Activated CD8-positive, alpha-beta memory T cell treated with anti-CD3 and anti-CD28 coated beads, Interleukin-2, amount 50 U/mL, for 48 hours (primary cell): Measurements from ENCODE around the gene NUTF2.
"Not testable (repeated sequence)": the region's sequence is repeated elsewhere in the genome, so short reads cannot be mapped to it uniquely, and the experiment has no call there.

Experiments used
- DNase-seq: peaks from one replicate; pipeline ENCODE4 v3.0.0-alpha.2; 2020

The NUTF2 gene

DNA sequence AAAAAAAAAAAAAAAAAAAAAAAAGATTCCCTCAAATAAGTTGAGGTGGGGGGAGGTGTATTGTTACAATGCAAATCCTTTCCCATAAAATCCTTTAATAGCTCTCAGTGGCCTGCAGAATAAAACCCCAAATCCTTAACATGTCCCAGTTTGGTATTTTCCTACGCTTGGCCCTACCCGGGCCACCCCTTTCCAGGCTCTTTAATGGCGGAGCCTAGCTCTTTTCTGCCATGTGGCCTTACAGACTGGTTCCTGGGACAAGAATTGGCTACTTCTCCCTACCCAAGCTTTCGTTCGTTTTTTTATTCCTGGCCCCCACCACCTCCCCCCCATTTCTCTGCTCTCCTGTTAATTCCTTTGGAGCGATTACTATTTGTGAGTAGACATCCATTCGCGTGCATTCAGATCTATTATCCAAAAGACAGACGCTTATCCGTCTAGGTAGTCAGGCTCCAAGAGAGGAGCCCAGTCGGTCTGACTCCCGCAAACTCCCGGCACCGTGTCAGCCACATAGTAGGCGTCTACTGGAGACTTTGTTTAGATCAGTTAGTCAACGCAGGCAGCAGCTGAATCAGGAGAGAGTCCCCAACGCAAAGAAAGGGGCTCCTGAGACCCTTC is 5.4 kb upstream of the NUTF2 start:
- no peak for DNase-seq

DNA sequence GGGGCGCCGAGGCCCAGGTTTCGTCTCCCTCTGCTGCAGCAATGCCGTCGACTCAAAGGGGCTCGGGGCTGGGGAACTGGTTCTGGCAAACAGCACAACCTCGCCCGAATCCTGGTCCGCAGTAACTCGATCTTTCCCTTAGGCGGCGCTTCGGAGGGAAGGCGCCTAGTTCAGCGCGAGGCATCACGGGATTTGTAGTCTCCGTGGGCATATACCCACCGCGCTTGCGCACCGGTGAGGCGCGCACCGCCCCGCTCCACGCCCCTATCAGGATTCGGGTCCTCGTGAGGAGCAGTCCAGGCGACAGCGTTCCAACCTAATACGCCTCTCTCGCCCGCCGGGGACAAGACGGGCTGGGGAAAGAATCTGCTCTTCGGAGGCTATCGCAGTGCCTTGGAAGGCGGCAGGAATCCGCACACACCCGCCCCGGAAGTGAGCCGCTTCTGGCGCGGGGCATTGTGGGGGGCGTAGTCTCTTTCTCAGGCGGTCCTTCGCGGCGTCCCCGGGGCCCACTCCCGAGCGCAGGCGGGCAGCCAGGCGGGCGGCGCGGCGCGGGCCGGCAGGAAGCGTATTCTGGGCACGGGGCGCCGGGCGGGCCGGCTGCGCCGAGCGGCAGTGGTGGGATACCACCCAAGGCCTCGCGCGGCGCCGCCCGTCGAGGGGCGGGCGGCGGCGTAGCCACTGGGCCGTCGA is 4.8 kb upstream of the NUTF2 start, which contains the start of gene THAP11:
TSS of gene THAP11 (plus strand) at position 505 of the 693 bp plus-strand sequence. CDS start 235 bp downstream, outside the sequence.
- DNase-seq, result peak; percentile 95

DNA sequence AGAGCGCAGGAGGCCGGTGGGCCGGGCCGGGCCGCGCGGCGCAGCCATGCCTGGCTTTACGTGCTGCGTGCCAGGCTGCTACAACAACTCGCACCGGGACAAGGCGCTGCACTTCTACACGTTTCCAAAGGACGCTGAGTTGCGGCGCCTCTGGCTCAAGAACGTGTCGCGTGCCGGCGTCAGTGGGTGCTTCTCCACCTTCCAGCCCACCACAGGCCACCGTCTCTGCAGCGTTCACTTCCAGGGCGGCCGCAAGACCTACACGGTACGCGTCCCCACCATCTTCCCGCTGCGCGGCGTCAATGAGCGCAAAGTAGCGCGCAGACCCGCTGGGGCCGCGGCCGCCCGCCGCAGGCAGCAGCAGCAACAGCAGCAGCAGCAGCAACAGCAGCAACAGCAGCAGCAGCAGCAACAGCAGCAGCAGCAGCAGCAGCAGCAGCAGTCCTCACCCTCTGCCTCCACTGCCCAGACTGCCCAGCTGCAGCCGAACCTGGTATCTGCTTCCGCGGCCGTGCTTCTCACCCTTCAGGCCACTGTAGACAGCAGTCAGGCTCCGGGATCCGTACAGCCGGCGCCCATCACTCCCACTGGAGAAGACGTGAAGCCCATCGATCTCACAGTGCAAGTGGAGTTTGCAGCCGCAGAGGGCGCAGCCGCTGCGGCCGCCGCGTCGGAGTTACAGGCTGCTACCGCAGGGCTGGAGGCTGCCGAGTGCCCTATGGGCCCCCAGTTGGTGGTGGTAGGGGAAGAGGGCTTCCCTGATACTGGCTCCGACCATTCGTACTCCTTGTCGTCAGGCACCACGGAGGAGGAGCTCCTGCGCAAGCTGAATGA is 4.0 kb upstream of the NUTF2 start:
- peak; percentile 82 for DNase-seq

DNA sequence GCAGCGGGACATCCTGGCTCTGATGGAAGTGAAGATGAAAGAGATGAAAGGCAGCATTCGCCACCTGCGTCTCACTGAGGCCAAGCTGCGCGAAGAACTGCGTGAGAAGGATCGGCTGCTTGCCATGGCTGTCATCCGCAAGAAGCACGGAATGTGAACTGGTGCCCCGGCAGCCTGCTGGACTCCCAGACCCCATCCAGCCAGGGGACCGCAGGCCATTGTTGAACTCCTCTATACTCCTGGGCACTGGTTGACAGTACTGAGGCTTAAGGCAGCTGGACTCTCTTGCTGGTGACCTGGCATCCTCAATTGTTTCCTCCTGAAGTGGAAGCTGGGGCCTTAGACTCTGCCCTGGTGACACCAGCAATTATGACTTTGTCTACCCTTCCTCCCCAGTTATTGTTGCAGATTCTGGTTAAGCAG is 3.4 kb upstream of the NUTF2 start:
- no peak for DNase-seq

DNA sequence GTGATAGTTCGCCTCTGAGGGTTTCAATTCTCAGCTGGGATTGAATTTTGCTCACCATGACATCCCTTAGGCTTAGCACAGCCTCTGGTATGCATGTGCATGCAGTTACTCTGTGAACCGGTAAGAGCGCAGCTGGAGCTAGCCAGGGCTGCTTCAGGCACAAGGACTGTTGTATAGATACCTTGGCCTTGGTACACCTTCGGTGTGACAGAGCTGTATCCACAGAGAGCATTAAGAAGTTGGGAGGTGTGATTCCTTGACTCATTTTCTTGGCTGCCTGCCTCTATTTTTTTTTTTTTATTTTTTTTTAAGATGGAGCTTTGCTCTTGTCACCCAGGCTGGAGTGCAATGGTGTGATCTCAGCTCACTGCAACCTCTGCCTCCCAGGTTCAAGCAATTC is 2.2 kb upstream of the NUTF2 start:
- no peak for DNase-seq

DNA sequence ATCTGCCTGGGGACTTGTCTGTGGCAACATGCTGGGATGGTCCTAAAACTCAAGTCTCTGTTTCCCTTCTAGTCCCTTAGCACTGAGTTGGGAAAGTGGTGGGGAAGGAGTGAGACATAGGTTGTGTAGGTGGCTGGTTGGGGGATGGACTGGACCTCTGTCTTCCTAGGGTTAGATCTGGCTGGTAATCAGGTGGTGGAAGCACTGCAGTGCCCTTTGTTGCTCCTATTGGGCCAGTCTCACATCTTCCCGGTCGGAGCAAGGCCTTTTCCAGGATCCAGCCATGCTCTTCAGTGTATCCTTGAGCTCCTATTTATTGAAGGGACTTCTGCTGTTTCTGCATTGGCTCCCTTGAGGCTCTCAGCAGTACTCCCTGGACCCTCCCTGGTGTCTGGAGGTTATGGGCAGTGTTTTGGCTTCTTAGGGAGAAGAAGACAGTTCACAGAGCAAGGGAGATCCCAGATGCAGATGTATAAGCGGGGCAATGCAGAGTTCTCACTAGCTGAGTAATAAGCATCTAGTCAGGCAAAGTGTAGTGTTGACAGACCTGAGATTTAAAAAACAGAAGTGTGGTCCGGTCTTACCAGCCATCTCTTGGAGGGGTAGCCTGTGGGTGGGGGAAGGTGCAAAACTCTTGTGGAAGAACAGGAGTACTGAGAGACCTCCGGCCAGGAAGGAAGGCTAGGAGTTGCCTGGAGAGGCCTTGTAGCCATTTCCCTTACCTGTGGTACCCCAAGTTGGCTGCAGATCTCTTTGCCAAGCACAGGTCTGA is 1.3 kb upstream of the NUTF2 start:
- no peak for DNase-seq

DNA sequence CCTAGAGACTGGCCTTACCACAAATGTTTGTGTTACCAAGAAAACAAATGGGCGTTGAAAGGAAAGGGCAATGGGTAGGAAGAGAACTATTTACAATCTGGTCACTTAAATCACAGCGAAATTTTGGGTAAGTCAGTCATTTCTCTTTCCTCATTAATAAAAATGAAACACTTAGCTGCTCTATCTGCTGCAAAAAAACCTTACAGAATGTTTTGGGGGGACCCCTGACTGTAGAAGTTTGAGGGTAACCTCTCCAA is 742 bp upstream of the NUTF2 start:
- no peak for DNase-seq

DNA sequence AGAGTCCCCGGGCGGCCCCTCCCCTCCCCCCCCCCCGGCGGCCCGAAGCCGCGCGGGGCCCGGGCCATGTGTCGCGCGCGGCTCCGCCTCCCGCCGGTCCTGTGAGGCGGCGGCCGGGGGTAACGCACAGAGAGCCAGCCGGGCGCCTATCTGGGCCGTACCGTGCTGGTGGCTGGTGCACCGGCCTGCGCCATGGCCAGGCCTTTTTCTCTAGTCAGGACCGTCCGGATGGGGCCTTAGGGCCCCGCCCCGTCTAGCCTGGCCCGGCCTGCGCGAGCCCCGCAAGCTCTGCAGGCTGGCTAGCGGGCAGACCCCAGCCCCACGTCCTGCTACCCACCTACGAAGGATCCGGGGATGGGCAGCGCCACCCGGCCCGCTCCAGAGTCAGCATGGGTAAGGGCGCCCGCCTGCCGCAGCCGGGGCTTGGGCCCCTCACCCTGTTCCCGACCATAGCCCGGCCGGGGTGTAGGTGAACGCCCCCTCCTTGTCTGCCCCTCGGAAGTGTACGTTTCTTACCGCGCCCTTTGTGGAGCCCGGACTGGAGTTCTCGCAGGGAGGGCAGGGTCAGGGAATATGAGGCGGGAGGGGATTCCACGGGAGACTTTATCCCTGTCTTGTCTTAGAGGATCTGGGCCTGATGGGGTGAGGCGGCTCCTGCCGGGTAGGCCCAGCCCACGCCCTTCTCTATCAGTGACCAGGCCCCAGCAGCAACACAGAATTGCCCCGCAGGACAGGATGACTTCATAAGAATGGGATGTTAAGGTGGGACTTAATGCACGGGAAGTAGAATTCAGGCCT is 530 bp downstream of the NUTF2 start, which contains the start of gene CENPT:
TSS of gene CENPT (minus strand) at position 630 of the 798 bp plus-strand sequence. CDS start 13,834 bp downstream, outside the sequence.
- peak; percentile 63 for DNase-seq

DNA sequence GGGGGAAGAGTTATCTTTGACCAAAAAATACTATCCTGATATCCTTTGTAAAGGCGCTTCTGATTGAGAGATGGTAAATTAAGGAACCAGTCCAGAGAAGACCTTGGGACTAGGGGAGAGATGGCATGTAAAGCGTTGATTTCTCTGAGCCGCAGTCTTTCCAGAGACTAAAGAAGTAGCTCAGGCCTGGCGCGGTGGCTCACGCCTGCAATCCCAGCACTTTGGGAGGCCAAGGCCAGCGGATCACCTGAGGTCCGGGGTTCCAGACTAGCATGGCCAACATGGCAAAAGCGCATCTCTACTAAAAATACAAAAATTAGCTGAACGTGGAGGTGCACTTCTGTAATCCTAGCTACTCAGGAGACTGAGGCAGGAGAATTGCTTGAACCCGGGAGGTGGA is 1.4 kb downstream of the NUTF2 start:
- no peak for DNase-seq

DNA sequence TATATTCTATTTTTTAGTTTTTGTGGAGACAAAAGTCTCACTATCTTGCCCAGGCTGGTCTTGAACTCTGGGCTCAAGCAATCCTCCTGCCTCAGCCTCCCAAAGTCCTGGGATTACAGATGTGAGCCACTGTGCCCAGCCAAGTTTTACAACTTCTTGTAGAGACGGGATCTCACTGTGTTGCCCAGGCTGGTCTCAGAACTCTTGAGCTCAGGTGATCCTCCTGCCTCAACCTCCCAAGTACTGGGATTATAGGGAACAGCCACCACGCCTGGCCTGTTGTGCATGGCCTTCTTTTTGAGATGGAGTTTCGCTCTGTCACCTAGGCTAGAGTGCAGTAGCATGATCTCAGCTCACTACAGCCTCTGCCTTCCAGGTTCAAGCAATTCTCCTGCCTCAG is 6.9 kb downstream of the NUTF2 start:
- DNase-seq, result no peak

DNA sequence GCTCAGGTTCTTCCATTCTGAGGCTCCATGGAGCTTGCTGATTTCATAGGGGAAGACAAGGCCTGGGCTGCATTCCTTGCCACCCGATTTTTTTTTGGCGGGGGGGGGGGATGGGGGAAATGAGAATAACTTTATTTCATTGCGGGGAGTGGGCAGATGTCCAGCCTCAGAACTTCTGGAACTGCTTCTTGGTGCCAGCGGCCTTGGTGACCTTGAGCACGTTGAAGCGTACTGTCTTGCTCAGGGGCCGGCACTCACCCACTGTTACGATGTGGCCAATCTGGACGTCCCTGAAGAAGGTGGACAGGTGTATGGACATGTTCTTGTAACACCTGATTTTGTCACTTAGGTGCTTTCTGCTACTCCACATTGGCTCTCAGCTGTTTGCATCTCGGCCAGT is 9.1 kb downstream of the NUTF2 start:
- no peak for DNase-seq

DNA sequence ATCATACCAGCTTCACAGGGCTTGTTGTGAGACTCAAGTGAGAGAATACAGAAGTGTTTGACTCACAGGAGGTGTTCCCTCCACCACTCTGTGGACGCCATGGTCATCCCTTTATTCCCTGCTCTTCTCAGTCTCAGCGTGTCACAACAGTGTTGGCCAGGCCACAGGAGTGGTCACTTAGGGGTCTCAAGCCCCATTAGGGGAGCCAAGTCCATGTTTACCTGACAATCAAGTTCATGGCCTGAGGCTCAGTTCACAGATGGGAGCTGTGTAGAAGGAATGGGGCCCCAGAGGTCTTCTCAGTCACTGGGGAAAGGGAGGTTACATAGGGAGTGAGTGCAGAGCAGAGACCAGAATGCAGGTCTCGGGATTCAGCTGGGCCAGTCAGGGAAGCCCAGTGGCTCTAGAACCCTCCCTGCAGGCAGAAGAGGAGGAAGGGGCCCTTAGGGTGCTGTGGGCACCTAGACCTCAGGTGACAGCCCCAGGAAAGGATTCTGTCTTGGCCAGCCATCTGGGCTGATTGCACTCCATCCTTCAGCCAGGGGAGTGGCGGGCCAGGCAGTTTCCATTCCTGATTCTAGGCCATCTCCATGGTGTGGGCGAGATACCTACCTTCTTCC is 10.3 kb downstream of the NUTF2 start:
- DNase-seq, result no peak

DNA sequence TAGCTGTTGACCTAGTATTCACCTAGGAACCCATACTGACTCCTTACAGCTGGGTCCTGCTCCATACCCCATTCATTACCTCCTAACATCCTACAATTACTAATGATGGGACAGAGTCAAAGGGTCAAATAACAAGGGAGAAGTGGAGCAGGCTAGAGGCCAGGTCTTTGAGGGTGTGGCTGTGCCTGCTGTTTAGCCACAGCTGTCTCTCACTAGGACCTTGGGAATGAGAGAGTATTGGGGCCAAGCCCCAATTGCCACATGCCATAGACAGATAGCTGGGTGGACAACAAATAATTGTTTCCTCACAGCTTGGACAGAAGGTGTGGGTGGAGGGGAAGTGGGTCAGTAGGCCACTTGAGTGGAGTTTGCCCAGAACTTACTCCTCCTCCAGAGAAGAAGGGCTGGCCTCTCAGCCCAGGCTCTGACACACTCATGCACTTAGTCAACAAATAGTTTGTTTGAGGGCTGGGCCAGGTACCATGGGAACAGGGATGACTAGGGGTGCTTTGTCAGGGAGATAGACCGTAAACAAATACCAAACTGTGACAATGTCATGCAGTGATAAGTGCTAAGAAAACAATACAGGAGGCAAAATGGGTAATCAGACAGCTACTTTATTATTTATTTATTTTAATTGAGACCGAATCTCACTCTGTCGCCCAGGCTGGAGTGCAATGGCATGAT is 11.0 kb downstream of the NUTF2 start:
- no peak for DNase-seq

DNA sequence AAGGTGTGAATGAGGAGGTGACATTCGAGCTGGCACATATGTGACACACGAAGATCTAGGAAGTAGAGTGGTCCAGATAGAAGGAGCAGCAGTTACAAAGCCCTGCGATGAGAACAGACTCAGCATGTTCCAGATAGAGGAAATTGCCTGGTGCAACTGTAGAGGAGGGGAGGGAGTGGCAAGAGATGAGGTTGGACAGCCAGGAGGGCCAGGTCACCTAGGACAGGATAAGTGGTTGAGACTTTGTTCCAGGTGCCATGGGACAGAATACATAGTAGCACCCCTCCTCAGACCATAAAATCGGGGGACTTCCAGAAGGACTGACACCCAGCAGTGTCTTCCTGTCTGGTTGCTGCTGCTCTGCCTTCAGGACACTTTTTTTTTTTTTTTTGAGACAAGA is 11.8 kb downstream of the NUTF2 start:
- DNase-seq, result no peak

DNA sequence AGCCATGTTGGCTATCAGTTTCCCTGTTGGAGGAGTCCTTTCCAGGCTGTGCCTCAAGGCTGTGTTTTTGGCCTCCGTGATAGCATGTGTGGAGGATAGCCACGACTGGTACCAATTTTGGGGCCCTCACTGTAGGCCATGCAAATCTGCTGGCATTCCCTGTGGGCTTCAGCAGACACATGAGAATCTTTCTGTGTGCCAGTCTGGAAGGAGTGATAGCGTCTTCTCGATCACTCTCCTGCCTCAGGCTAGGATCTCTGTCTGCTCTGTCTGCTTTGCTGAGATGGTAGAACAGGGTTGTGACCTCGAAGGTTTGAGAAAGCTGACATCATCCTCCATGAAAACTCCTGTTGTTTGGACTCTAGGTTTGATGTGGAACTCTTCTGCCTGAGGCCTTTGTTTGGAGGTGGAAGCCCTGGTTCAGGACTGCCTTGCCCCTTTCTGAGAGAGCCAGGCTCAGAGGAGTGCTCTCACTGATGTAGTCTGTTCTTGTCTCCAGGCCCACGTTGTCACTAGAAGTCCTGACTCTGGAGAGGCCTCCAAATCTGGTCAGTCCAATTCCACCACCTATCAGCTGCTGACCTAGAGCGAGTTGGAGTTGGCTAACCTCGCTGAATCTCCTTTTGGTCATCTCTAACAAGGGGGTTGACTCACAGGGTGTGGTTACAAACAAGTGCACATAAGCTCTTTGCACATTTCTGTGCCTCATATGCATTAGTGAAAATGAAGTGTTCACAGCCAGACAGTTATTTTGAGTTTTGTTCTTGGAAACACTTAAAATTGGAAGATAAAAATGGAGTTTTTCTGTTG is 14.1 kb downstream of the NUTF2 start:
- no peak for DNase-seq

DNA sequence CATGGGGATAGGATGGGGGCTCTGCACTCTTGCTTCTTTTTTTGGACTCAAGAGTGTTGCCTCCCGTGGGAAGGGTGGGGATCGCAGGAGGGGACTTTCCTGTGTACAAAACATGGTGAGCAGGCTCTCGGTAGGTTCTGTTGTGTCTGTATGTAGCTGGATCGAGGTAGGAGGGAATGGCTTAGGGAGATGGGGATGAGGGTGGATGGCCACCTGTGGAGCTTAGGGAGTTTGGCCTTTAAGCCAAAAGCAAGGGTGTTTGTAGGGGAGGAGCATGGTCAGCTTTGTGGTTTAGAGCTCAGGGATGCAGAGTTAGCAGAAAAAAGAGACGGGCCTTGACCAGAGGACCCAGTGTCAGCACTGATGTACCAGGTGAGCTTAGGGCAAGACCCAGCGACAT is 15.1 kb downstream of the NUTF2 start:
- DNase-seq, result no peak

DNA sequence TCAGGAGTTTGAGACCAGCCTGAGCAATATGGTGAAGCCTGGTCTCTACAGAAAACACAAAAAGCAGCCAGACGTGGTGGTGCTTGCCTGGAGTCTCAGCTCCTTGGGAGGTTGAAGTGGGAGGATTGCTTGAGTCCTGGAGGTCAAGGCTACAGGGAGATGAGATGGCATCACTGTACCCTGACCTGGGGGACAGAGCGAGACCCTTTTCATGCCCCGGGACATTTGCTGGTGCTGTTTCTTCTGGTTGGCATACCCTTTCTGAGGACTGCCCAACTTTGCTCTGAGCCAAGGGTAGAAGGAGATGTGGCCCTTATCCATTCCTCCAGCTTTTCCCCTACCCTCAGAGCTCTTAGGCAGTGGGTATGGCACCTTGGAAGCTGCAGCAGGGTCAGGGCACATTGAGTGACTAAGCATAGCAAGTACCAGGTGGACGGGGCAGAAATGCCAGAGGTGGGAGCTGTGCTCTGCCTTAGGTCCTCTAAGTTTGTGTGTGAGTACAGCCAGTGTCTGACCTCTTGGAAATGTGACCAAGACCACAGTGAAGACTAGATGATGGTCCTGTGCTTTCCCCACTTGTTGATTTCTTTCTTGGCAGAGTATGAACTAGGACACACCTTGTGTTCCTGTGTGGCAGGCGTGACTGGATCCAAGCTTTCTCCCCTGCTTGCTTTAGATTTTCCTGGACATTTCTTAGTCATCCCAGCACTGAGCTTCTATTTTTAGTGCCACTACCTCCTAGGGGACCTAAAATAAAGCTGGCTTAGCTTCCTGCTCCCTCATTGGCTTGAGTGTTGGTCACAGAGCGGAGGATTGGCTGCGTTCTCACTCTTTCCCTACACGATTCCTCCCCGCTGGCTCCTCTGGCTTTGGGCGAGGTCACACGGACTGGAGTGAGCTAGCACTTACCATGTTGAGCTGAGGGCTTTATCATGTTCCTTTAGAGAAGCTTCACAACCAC is 16.2 kb downstream of the NUTF2 start:
- DNase-seq, result no peak

DNA sequence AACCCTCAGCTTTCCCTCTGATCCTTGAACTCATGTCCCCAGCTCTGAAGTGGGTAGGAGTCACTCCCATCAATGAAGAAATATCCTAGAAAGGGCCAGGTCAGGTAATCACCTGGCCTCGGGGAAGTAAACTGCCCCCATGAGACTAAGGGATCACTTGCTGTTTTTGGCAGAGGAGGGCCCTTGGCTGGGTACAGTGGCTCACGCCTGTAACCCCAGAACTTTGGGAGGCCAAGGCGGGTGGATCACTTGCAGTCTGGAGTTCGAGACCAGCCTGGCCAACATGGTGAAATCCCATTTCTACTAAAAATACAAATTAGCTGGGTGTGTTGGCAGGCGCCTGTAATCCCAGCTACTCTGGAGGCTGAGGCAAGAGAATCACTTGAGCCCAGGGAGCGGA is 17.3 kb downstream of the NUTF2 start:
- DNase-seq, result not testable (repeated sequence)

DNA sequence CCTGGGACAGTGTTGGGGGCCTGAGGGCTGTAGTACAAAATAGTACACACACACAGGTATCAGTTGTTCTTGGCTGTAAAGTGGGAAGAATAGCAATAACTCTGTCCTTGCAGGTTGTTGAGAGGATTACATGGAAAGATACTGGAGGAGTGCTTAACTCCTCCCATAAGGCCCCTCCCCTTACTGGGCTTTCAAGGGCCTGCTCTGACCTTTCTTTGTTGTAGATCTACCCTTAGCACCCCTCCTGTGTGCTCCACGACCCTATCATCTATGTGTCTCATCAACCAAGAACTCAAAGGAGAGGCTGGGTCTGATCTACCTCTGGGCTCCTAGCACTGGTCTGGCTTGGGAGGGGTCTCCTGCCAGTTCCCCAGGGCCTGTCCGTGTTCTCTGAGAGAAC is 17.9 kb downstream of the NUTF2 start:
- no peak for DNase-seq
